Upper lobe of left lung (tissue), 4 donors: ENCODE measurements around the gene KLHL5.

Experiments
- EP300 ChIP-seq, 4 donors: sonication (generic); formaldehyde crosslinking; IDR thresholded peaks; one replicate each; pipeline ENCODE4 v1.5.1; 2017; ENCODE audit warnings: antibody characterized with exemption in 4 of 4, control low read depth in 2 of 4
- POLR2A ChIP-seq, 4 donors: fragments of 450-650 bp; IDR thresholded peaks; one replicate each; pipeline ENCODE4 v1.5.1; 2016 to 2017; ENCODE audit warnings: antibody characterized with exemption in 4 of 4, mild to moderate bottlenecking in 2 of 4
- POLR2AphosphoS5 ChIP-seq, 2 donors: sonication (generic); formaldehyde crosslinking; IDR thresholded peaks; one replicate each; pipeline ENCODE4 v1.5.1; 2017; ENCODE audit warnings: antibody characterized with exemption in 2 of 2
- TF ChIP-seq, protein P1 (sequence below), 6 experiments: fragments of 450-650 bp in 4 of 6; fragments of 200-600 bp in 2 of 6; sonication (generic) in 2 of 6; IDR thresholded peaks; one replicate each; pipeline ENCODE4 v1.5.1; 2016 to 2019; ENCODE audit warnings: antibody characterized with exemption in 6 of 6

DNA sequence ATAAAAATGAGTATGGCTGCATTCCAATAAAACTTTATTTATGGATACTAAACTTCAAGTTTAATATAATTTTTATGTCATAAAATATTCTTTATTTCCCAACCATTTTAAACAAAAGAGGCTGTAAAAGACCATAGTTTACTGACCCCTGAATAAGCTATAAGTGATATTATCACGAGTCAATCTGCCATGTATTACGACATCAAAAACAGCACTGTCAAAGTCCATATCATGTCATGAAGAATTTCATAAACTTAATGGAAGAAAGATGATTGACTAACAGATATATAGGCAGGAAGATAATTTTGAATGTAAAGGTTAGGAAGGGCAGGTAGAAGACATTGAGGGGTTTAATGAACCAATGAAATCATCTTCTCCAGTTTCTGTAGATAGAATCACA lies 48.0 kb upstream of the KLHL5 start:
- TF ChIP-seq POLR2A (IDR thresholded peaks at IDR 0.05) (no peak), POLR2AphosphoS5 (IDR thresholded peaks at IDR 0.05) (no peak), EP300 (IDR thresholded peaks at IDR 0.05) (no peak)
- TF ChIP-seq, protein P1, sequence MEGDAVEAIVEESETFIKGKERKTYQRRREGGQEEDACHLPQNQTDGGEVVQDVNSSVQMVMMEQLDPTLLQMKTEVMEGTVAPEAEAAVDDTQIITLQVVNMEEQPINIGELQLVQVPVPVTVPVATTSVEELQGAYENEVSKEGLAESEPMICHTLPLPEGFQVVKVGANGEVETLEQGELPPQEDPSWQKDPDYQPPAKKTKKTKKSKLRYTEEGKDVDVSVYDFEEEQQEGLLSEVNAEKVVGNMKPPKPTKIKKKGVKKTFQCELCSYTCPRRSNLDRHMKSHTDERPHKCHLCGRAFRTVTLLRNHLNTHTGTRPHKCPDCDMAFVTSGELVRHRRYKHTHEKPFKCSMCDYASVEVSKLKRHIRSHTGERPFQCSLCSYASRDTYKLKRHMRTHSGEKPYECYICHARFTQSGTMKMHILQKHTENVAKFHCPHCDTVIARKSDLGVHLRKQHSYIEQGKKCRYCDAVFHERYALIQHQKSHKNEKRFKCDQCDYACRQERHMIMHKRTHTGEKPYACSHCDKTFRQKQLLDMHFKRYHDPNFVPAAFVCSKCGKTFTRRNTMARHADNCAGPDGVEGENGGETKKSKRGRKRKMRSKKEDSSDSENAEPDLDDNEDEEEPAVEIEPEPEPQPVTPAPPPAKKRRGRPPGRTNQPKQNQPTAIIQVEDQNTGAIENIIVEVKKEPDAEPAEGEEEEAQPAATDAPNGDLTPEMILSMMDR (IDR thresholded peaks at IDR 0.05) = no peak
